HG02610 (cell line): Measurements from ENCODE around the gene MED27.
A peak's percentile ranks its signal among the peaks of the same experiment; 100 is the strongest.
"Not testable (repeated sequence)": the region's sequence is repeated elsewhere in the genome, so short reads cannot be mapped to it uniquely, and the experiment has no call there.

ENCODE experiments used
- ATAC-seq: cut with Tn5 transposase; IDR thresholded peaks from one replicate; pipeline ENCODE4 v1.9.1; 2021; ENCODE audit warnings: mild to moderate bottlenecking, moderate library complexity; ENCODE audit not compliant: unreplicated experiment

MED27 gene

DNA sequence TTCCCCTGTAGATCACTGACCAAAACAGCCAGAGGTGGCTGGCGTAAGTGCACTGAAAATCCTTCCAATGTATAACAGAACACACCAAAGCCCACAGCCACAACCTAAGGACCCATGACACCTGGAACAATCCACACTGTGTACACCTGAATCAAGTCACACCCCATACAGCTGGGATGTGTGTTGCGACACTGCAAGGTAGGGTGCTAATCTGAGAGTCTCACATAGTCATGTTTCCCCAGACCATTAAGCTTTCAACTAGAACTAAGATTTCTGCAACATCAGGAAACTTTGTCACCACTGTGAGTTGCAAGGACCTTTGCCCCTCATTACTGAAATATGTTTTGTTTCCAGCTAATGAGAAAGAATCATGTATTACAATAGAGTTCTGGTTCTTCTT lies 59.4 kb downstream of the MED27 start:
- ATAC-seq: no peak

DNA sequence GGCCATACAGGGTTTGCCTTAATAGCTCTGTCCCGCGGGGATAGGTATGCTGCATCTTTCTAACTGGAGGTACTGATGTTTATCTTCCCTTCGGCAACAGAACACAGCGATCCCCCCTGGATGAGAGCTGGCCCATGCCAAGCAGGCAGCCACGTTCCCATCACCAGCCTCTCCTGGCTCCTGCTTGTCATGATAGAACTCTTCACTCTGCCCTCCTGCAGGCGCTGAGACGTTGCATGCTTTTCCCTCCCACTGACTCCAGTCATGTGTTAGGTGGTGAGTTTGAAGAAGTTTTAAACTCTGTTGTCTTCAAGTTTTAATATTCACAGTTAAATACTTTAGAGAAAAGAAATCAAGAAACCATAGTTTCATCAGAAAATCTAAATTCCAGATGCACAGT lies 60.0 kb downstream of the MED27 start:
- no peak for ATAC-seq

DNA sequence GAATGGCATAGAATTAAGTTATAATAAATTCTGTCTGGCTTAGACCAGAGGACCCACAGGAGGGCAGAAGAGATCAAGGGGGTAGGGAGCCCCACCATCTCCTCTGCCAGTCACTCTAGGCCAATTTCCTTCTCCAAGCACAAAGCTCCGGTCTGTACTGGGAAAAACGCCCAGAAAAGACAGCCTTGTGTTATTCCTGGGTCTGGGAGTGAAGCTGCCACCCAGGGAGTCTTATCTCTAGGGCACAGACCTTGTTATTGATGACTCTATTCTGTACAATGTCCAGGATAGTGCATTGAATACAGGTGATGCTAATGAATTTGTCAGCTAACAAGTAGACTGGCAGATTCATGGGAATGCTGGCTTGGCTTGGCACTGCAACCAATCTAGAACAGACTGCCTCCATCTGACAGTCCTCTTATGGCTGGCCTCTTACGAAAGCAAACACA lies 60.7 kb downstream of the MED27 start:
- ATAC-seq: no peak

DNA sequence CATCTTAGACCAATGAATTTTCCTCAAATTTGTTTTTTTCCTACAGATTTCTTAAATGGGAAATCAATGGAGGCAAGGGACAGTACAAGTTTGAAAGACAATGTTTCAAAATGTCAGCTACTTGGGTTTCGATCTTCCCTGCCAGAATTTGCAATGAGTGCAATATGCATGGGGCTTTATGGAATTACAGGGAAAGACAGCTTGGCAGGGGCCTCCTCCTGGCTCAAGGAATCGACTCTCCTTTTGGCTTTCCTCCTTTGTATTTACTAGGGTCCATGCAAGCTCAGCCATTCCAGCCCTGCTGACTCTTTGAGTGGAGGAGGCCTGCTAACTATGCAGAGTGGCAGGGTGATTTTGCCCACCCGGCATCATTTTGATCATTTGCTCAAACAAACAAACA lies 63.2 kb downstream of the MED27 start:
- ATAC-seq: no peak

DNA sequence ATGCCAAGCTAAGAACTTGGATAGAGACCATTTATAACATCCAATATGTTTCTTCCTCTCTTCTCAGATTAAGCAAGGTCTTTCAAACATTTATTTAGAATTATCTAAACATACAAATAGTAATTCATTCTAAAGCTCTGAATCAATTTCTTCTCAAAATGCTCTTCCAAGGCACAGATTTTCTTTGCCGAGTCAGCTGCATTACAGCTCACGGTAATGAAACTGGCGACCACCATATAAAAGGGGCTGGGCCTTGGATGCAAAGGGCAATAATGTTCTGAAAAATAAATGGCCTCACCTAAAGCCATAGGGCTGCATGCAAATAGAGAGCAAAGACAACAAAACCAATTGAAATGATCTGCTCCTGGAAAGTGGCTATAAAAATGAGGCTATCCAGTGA lies 63.8 kb downstream of the MED27 start:
- no peak for ATAC-seq

DNA sequence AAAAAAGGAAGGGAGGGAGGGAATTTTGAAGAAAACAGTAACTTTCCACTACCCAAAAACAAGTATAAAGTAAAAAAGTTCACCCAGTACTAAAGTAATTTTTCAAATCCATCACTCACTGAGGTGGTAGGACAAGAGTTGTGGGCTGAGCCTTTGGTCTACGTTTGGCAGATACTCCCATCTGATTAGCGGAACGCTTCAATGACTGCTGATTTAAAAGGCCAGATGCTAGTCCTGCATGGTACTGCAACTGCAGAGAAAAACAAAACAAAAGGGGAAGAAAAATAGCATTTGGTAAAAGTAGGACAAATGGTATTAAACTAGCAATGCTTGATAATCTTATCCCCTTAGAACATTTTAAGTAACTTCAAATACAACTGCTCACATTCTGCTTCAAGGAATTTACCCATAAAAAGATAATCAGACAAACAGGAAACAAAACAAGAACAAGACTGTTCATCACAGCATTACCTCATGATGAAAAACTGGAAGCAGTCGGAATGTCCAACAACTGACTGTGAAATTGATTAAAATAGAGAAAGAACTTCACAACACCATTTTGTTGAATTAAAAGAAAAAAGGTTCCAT lies 65.4 kb downstream of the MED27 start:
- no peak for ATAC-seq

DNA sequence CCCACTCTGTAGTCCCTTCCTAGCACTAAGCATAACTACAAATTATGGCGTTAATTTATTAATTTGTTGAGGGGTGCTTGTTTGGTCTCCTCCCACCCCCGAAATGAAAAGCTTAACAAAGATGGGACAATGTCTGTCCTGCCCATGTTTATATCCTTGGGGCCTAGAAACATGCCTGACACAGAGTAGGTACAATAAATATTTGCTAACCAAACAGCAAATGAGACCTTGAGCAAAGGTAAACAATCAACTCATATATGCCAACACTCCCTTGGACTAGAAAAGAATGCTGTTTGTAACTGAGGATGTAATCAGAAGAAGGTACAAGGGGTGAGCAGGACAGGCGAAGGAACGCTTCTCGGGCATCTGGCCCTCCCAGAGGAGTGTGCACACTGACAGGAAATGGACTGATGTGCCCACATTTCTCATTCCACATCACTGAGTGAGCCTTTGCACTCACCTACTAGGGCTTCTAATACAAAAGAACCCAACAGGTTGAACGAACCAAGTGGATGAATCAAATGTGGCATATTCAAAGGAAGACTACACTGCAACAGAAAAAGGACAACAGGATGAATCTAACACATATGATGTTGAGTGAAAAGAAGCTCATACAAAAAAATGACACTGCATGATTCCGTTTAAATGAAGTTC lies 66.8 kb downstream of the MED27 start:
- ATAC-seq: no peak

DNA sequence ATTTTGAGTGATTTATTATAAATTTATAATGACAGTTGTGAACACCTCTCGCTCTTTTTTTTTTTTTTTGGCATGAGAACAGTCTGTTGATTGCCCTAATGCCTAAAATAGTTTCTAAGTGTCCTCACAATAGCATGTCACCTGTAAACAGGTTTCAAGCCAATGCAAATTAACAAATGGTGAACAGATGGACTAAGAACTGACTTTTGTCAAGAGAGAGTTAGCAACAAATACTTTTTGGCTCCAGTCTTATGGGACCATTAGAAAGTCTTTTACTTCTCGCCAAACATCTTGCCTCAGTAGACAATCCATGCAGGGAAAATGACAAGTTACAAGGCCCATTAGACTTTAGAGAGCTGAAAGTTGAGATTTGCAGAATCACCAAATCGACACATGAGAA lies 67.8 kb downstream of the MED27 start:
- no peak for ATAC-seq

DNA sequence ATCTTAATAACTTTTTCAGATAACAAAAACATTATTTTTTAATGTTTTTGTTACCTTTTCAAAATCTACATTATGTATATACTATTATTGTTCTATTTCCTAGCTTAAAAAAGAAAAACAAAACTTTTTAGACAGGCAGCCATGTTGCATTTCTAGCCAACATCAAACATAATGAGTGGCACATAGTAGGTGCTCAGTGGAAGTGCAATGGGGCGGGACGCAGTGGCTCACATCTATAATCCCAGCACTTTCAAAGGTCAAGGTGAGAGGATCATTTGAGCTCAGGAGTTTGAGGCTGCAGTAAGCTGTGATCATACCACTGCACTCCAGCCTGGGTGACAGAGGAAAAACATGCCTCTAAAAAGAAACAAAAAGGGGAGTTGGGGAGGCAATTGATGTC lies 68.4 kb downstream of the MED27 start:
- ATAC-seq: no peak

DNA sequence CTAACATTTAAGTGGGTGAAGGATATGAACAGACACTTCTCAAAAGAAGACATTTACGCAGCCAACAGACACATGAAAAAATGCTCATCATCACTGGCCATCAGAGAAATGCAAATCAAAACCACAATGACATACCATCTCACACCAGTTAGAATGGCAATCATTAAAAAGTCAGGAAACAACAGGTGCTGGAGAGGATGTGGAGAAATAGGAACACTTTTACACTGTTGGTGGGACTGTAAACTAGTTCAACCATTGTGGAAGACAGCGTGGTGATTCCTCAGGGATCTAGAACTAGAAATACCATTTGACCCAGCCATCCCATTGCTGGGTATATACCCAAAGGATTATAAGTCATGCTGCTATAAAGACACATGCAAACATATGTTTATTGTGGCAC lies 69.5 kb downstream of the MED27 start:
- not testable (repeated sequence) for ATAC-seq

DNA sequence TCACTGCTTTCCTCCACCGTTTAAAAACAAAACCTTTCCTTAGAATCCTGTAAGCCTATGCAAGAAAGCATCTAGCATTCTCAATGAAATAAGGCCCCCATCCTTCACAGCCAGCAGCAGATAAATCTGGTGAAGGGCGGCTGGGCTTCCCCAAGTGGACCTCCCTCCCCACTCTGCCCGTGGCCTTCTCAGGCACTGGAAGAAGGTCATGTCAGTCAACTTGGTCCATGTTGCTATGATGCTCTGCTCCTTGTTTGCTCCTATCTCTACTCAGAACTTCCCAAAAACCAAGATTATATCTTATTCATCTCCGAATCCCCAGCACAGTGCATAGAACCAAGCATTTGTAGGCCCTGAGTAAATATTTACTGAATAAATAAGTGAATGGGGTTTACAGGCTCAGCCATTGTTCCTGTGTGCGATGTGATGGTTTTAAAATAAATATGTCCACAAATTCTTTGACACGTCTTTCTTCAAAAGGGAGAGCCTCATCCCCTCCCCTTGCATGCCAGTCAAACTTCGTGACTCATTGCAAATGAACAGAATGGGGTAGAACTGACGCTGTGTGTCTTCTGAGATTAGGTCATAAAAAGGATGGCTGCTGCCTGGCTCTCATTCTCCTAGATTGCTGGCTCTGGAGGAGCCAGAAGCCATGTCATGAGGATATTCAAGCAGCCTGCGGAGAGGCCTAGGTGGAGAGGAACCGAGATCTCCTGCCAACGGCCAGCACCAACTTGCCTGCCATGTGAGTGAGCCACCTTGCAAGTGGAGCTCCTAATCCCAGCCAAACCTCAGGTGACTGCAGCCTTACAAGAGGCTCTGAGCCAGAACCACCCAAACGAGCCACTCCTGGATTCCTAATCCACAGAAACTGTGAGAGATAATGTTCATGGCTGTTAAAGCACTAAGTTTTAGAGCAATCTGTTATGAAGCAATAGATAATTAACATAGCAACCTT lies 70.5 kb downstream of the MED27 start:
- ATAC-seq: no peak

DNA sequence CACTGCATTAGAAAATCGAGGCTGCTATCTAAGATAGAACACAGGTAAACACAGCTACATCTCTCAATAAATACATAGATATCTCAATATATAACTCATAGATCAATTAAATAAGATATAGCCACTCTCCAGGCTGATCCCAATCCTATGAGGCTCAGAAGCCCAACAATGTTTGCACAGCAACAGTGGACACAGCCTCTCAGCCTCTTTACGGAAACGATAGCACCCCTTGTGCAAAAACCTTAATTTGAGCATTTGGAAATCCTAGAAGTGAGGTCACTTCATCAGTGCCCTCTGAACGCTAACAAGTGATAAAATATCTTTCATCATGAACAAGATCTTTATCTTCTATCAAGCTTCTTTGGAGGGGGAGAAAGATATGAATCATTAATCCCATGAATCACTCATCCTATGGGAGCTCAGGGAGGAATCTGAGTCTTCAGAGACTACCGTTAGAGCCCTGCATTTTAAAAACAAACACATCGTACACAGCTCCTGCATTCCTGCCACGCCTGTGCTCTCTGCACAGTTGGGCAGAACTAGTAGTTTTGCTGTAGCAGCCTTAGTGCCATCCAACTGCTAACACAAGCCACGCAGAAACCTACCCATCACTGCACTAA lies 71.4 kb downstream of the MED27 start:
- ATAC-seq: no peak

DNA sequence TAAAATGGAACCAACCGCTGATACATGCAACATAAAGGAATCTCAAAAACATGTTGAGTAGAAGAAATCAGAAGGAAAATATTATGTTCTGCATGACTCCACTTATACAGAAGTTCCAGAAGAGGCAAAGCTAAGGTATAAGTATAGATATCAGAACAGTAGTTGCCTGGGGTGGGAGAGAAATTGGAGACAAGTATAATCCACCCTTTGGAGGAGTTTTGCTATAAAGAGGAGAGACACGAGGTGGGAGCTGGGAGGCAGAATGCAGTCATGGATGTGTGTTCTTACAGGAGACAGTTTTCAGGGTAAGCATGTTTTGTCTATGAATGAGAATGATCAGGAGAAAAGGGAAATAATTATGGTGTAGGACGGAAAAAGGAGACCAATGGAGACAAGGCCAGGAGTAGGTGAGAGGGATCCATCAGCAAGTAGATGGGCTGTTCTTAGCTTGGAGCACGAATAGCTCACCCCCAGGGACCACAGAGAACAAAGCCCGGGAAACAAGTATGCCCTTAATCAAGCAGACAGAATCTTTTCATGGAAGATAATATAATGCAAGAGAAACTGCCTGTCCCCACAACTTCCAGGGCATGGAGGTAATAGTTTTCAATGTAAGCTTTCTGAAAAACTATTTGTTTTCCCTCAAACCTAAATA lies 72.2 kb downstream of the MED27 start:
- peak; percentile 11 for ATAC-seq

DNA sequence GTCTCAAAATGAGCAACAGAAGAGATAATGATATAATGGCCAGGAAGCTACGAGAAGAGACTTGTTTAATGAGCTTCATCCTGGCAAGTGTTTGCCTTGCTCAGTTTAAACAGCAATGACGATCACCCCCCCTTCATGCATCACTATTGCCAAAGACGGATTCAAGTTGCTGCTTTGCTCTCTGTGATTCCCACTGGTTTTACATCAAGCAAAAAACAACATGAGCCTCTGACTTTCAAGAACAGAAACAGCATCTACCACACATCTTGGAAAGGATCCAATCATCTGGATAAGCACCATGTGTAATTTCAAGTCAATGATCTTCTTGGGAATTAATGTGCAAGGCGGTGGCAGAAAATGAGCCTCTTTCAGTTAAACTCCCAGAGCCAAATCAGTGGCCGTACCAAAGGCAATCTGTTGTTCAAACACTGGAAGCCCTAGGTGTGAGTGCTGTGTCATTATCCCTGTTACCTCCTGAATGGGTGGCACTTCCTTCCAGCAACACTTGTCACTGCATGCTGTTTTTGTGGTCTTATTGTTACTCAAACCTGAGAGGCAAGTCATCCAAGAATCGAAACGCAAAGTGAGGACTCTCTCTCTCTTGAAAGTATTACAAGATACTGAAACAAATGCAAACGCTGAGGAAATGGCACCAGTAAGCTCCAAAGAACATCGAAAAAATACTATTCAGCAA lies 72.8 kb downstream of the MED27 start:
- peak; percentile 86 for ATAC-seq

DNA sequence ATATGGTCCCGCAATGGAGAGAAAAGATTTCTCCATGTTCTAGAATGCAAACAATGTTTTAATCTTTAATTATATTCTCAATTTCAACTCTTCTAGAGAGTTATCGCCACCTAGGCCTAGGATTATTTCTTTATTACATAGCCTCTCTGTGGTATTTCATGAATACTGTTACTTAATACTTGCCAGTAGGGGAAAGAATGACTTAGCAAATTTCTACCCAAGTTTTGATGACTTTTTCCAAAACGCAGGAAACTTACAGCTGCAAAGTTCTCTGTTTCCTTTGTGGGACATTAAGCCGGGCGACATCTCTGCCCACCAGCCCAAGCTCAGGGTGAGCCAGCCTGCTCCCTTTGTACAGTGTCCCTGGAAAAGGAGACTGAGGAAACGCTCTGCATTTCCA lies 73.8 kb downstream of the MED27 start:
- ATAC-seq: no peak

DNA sequence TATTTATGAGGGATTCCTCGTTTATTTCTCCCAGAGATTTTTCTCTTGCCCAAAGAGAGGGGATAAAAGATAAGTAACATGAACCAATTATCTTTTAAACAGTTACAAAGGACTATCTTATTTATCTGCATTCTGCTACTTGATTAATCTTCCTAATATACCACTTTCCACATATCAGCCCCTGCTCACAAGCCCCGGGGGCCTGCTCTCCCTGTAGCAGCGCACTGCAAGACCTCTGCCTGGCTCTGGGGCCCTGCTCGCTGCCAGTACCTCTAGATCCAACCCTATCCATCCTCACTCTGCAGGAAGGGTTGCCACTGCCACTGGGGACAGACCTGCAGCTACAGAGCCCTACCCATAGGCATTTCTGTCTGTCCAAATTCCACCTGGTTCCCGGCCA lies 75.3 kb downstream of the MED27 start:
- no peak for ATAC-seq

DNA sequence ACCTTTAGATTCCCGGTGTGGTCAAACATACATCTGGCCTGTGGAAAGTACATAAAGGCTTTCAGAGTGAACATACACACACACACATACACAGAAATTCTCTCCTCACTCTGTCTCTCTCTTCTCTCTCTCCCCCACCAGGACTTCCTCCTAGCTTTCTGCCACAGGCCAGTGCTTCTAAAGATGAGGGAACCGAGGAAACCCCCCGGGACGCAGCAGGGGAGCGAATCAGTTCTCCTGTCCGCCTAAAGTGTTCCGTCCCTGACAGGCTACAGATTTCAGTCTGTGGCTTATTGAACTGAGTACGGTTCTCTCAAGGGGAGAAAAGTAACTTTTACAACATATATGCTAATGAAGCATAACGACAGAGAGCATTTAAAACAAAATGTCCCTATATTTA lies 75.8 kb downstream of the MED27 start:
- no peak for ATAC-seq

DNA sequence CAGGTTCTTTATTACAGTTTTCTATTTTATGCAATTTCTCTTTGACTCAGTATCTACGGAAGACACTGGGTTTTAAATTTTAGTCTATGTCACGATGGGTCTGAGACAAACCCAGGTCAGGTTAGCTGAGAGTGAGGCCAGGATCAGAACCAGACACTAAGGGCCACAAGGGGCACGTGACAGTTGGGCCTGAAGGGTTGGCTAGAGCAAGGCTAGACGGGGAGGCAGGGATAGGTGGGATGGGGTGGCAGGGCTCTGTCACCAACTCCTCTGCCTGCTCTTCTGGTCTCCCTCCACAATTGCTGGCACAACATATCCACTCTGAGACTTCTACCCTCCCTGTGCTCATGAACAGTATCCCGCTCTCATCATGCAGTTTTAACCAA lies 76.4 kb downstream of the MED27 start:
- no peak for ATAC-seq

DNA sequence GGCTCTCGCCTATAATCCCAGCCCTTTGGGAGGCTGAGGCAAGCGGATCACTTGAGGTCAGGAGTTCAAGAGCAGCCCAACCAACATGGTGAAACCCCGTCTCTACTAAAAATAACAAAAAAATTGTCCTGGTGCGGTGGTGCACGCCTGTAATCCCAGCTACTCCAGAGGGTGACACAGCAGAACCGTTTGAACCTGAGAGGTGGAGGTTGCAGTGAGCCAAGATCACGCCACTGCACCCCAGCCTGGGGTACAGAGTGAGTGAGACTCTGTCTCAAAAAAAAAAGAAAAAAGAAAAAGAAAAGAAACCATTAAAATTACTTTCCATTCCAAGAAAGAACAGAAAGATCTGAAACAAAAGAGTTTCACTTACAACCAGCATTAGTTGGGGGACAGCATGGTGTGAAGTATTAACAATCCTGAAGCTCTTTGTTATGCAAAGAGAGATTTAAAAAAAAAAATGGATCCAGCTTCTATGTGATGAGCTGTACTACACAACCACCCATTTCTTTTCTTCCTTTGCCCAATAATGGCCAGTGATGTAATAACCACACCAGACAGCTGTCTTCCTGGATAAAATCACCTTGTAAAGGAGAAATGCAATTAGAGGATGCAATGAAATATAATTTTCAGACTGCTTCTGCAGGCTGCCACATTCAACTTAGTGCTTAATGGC lies 76.9 kb downstream of the MED27 start:
- ATAC-seq: no peak

DNA sequence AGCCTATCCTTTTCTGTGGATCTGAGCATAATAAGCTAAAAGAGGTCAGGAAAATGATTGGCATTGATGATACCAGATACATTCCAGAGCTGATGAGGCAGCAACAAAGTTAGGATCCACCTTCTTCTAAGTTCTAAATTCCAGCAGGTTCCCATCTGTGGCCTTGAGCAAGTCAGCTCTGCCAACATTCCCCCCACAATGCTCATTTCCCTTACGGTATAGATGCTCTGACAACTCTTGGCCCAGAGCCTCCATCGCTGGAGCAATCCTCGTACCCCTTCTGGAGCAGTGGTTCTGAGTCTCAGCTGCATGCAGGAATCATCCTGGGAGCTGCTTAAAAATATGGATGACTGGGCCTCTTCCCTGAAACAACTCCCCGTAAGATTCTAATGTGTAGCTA lies 78.1 kb downstream of the MED27 start:
- no peak for ATAC-seq
